K562 (cell line): Measurements from ENCODE around the gene SLC37A2. TPM values are rescaled to one million over a fixed set of nuclear protein-coding genes. Genes with fewer than 3 reads are reported as not detected.

ENCODE experiments used
- ATAC-seq: fragments of 200-7000 bp; cut with Tn5 transposase; 3 replicates; pipeline ENCODE4 v1.9.1; 2020; ENCODE audit warnings: moderate library complexity
- BruUV-seq: library from RNA; stranded (reverse); fragments of 400-500 nt; replicated peaks from 2 replicates; lab custom pipeline; 2021; lab: Mats Ljungman, UMichigan
- CTCF ChIA-PET: fragments of 300-600 bp; formaldehyde crosslinking; extraction: SDS; loops from one replicate; lab custom pipeline; 2021; ENCODE audit warnings: low intra/inter-chr PET ratio; lab: Yijun Ruan, JAX
- POLR2A ChIA-PET: fragments of 300-600, 350-650 bp; sonication (Branson Sonifier 250); formaldehyde crosslinking; extraction: SDS; loops from one replicate; lab custom pipeline; 2021; ENCODE audit warnings: antibody characterized with exemption, inconsistent platforms; lab: Yijun Ruan, JAX
- DNase-seq, 4 experiments: peaks; one replicate each; pipeline versions ENCODE4 v3.0.0 to v3.0.0-alpha.2; 2011 to 2018; ENCODE audit warnings: low spot score in 3 of 4, mixed read lengths in 3 of 4; ENCODE audit errors: extremely low read depth in 1 of 4
- FAIRE-seq: peaks from 2 replicates; lab custom pipeline; 2011; peaks lifted over from hg19 to GRCh38; lab: Jason Lieb, UNC
- H2AFZ ChIP-seq: 2 replicates; pipeline ENCODE4 v1.6.0; 2011; ENCODE audit warnings: low read depth, low read length, control low read depth, inconsistent platforms
- H3K27ac ChIP-seq: fragments of 200-600 bp; 3 replicates; pipeline ENCODE4 v1.8.0; 2011; ENCODE audit warnings: low read depth, mild to moderate bottlenecking, control low read depth, inconsistent platforms, low read length, moderate library complexity, mixed read lengths; ENCODE audit errors: extremely low read depth
- H3K27me3 ChIP-seq, 2 experiments: fragments of 300-600 bp in 1 of 2; 2 replicates in 1 of 2; 3 replicates in 1 of 2; pipeline versions ENCODE4 v1.6.0 to v1.8.0; 2011; ENCODE audit warnings: inconsistent platforms in 2 of 2, low read length in 2 of 2, mild to moderate bottlenecking in 1 of 2, mixed read lengths in 1 of 2, moderate library complexity in 1 of 2; ENCODE audit not compliant: control insufficient read depth in 2 of 2, insufficient read depth in 2 of 2
- H3K36me3 ChIP-seq: fragments of 300-600 bp; 3 replicates; pipeline ENCODE4 v1.8.0; 2011; ENCODE audit warnings: mild to moderate bottlenecking, low read length, inconsistent platforms; ENCODE audit not compliant: control insufficient read depth, insufficient read depth
- H3K4me1 ChIP-seq, 2 experiments: fragments of 200-600 bp in 1 of 2; replicated peaks in 1 of 2; 2 replicates in 1 of 2; 3 replicates in 1 of 2; pipeline versions ENCODE4 v1.5.1 to v1.8.0; 2011; ENCODE audit warnings: inconsistent platforms in 2 of 2, low read length in 2 of 2, mild to moderate bottlenecking in 1 of 2, mixed read lengths in 1 of 2, moderate library complexity in 1 of 2; ENCODE audit not compliant: control insufficient read depth in 2 of 2, insufficient read depth in 2 of 2
- H3K4me2 ChIP-seq: 2 replicates; pipeline ENCODE4 v1.6.1; 2011; ENCODE audit warnings: low read length, control low read depth, inconsistent platforms, mixed read lengths; ENCODE audit not compliant: insufficient read depth
- H3K4me3 ChIP-seq: fragments of 200-600 bp; sonication (generic), shearing (Covaris generic); 2 replicates; pipeline ENCODE4 v1.5.1; 2016; ENCODE audit warnings: control low read depth, inconsistent platforms
- H3K79me2 ChIP-seq: fragments of 200-600 bp; 3 replicates; pipeline ENCODE4 v1.8.0; 2011; ENCODE audit warnings: low read length, inconsistent platforms; ENCODE audit not compliant: control insufficient read depth, insufficient read depth
- H3K9ac ChIP-seq, 2 experiments: 2 replicates each; pipeline versions ENCODE4 v1.6.0 to v1.6.1; 2011; ENCODE audit warnings: low read depth in 2 of 2, low read length in 2 of 2, control low read depth in 1 of 2, inconsistent platforms in 1 of 2, mild to moderate bottlenecking in 1 of 2, mixed read lengths in 1 of 2; ENCODE audit not compliant: insufficient read depth in 1 of 2
- H3K9me1 ChIP-seq: one replicate; pipeline ENCODE4 v1.6.0; 2011; ENCODE audit warnings: inconsistent platforms, mild to moderate bottlenecking, low read length, moderate library complexity; ENCODE audit not compliant: control insufficient read depth, insufficient read depth
- H3K9me3 ChIP-seq: replicated peaks from 2 replicates; pipeline ENCODE4 v1.5.1; 2011; ENCODE audit warnings: low read depth, low read length, inconsistent platforms; ENCODE audit not compliant: control insufficient read depth, insufficient read depth
- H4K20me1 ChIP-seq: replicated peaks from 2 replicates; pipeline ENCODE4 v1.6.1; 2011; ENCODE audit warnings: low read length, inconsistent platforms, mixed read lengths; ENCODE audit not compliant: control insufficient read depth, insufficient read depth
- ATF3 ChIP-seq, 2 experiments: fragments of 450-650 bp in 1 of 2; sonication (generic) in 1 of 2; formaldehyde crosslinking in 1 of 2; IDR thresholded peaks in 1 of 2; conservative IDR thresholded peaks in 1 of 2; 2 replicates each; pipeline versions ENCODE4 v1.6.1 to v1.8.1; 2016 to 2023; ENCODE audit warnings: mild to moderate bottlenecking in 2 of 2, moderate library complexity in 2 of 2, inconsistent platforms in 1 of 2, missing genetic modification reagents in 1 of 2
- CBFA2T3 ChIP-seq: fragments of 450-650 bp; IDR thresholded peaks from 2 replicates; pipeline ENCODE4 v1.6.1; 2017
- DIDO1 ChIP-seq: fragments of 450-650 bp; IDR thresholded peaks from 2 replicates; pipeline ENCODE4 v1.6.1; 2016; ENCODE audit warnings: low read depth, missing biosample characterization, missing genetic modification characterization
- EP300 ChIP-seq: IDR thresholded peaks from 2 replicates; pipeline ENCODE4 v1.6.1; 2012; ENCODE audit warnings: low read length, improper control_type of control experiment
- ETV1 ChIP-seq: fragments of 450-650 bp; conservative IDR thresholded peaks from 2 replicates; pipeline ENCODE4 v1.6.1; 2016; ENCODE audit warnings: missing genetic modification characterization, control low read depth, low read depth, missing compliant biosample characterization
- FOXO4 ChIP-seq: fragments of 450-650 bp; formaldehyde crosslinking; IDR thresholded peaks from 2 replicates; pipeline ENCODE4 v1.4.0; 2020; ENCODE audit warnings: mild to moderate bottlenecking, moderate library complexity
- GTF2B ChIP-seq: IDR thresholded peaks from 2 replicates; pipeline ENCODE4 v1.6.1; 2011; ENCODE audit not compliant: insufficient read length; ENCODE audit errors: extremely low read depth
- HMBOX1 ChIP-seq: sonication (generic); IDR thresholded peaks from 2 replicates; pipeline ENCODE4 v1.6.1; 2016
- HMG20A ChIP-seq: fragments of 450-650 bp; formaldehyde crosslinking; conservative IDR thresholded peaks from 2 replicates; pipeline ENCODE4 v1.4.0; 2020; ENCODE audit warnings: mild to moderate bottlenecking, mixed read lengths
- ZNF184 ChIP-seq: sonication (generic); formaldehyde crosslinking; IDR thresholded peaks from 2 replicates; pipeline ENCODE4 v1.5.0; 2020; ENCODE audit warnings: missing genetic modification reagents
- ZNF398 ChIP-seq: fragments of 250-450 bp; sonication (Bioruptor Pico); IDR thresholded peaks from 2 replicates; pipeline ENCODE4 v1.8.0; 2021; ENCODE audit warnings: moderate library complexity, mild to moderate bottlenecking, inconsistent platforms
- ZNF444 ChIP-seq: fragments of 250-450 bp; sonication (Bioruptor Pico); IDR thresholded peaks from 2 replicates; pipeline ENCODE4 v1.4.0; 2020; ENCODE audit warnings: mild to moderate bottlenecking, moderate library complexity
- ZNF668 ChIP-seq: fragments of 250-450 bp; sonication (Bioruptor Pico); IDR thresholded peaks from 2 replicates; pipeline ENCODE4 v1.8.0; 2022; ENCODE audit warnings: mild to moderate bottlenecking, inconsistent platforms
- ZNF699 ChIP-seq: fragments of 250-450 bp; sonication (Bioruptor Pico); IDR thresholded peaks from 2 replicates; pipeline ENCODE4 v1.8.0; 2021; ENCODE audit warnings: mild to moderate bottlenecking, moderate library complexity; ENCODE audit not compliant: insufficient replicate concordance
- ZNF76 ChIP-seq: fragments of 250-450 bp; sonication (Bioruptor Pico); IDR thresholded peaks from 2 replicates; pipeline ENCODE4 v1.4.0; 2020; ENCODE audit warnings: mild to moderate bottlenecking, moderate library complexity, borderline replicate concordance
- WGBS: fragments of 100-300 bp; shearing (Covaris generic); methylation state at CpG from one replicate; pipeline ENCODE4 v1.1.6; 2016; ENCODE audit warnings: low coverage, mixed read lengths; ENCODE audit not compliant: insufficient coverage; ENCODE audit errors: missing lambda C conversion rate; 5-methylcytosine and 5-hydroxymethylcytosine counted together
- in situ Hi-C: fragments of 300-500 bp; cut with MboI; formaldehyde crosslinking; loops from 4 replicates; pipeline ENCODE4 v1.15.0; 2018; ENCODE audit warnings: inconsistent platforms, mixed read lengths
- intact Hi-C: fragments of 100-400 bp; cut with micrococcal nuclease; formaldehyde crosslinking; loops from 2 replicates; pipeline ENCODE4 v1.14.2; 2022
- polyA plus RNA-seq, 8 experiments: library from polyadenylated mRNA; depleted of rRNA in 4 of 8; stranded (reverse) in 5 of 8; unstranded in 3 of 8; fragments of >200 nt; fragmentation: Nextera tagmentation in 2 of 8; fragmentation: Illumina TruSeq in 1 of 8; extraction: Ambion mirVana in 2 of 8; extraction: Trizol in 1 of 8; gene quantifications; 2 replicates each; pipeline versions ENCODE4 v1.2.1 to v1.2.3, GENCODE V29; 2011 to 2014; ENCODE audit warnings: inconsistent platforms in 1 of 8, missing spikeins in 1 of 8
- total RNA-seq, 7 experiments: library from RNA; depleted of rRNA in 6 of 7; stranded (reverse); fragments of >200 nt in 6 of 7; fragmentation: Illumina TruSeq in 2 of 7; extraction: Trizol in 2 of 7; gene quantifications; 2 replicates each; pipeline versions ENCODE4 v1.2.1 to v1.2.3, GENCODE V29; 2011 to 2021; ENCODE audit warnings: low replicate concordance in 1 of 7

SLC37A2 gene
- total and polyA plus RNA-seq, 9 of the 15 experiments (the other 6 are each of a cell fraction or from before 2014, with no cell fraction given) = 0.01 to 1.2 (median 0.52) TPM

- Histone ChIP-seq H3K4me1 (peaks cover 37 to 41% of the 10 kb centered on the region in 2 experiments), H3K36me3 (no peaks in the 10 kb centered on the region), H3K4me2 (peak overlapping the region; percentile 19; the same call in 1 of the 2 replicates), H2AFZ (peak overlapping the region; percentile 93), H4K20me1 (no peaks in the 10 kb centered on the region), H3K9me1 (no peaks in the 10 kb centered on the region), H3K27me3 (no peaks in the 10 kb centered on the region), H3K79me2 (no peaks in the 10 kb centered on the region), H3K9me3 (no peaks in the 10 kb centered on the region), H3K27ac (peak overlapping the region; percentile 81; the same call in 1 of the 3 replicates), H3K9ac (no peak overlapping the region), H3K4me3 (no peak overlapping the region)
- DNase-seq = peak in 2 of 4 experiments; percentile 54 to 71
- intact Hi-C loops (no loop called here), in situ Hi-C loops (no loop called here)
- ChIA-PET CTCF (no interaction called here), POLR2A (interaction anchor here (0.7 to 1.7 kb wide), 4 partner anchors 11 to 500 kb away, joined by 3 to 4 read pairs (median 4); partner anchors contain the start of gene EI24)
- peak; percentile 80 for FAIRE-seq
- no TSS peak for BruUV-seq
- 23% methylated on average over 4 of the region's 4 CpGs for WGBS
- ATAC-seq = peak; percentile 52
- no peak for TF ChIP-seq ZNF668 (CRISPR knock-in tag)
- TF ChIP-seq ATF3 (IDR thresholded peaks at IDR 0.05) = 0 out of 2 replicates have a peak, but pooled peaks have one; percentile 14
- no peak for TF ChIP-seq ATF3 (CRISPR knock-in tag; conservative IDR thresholded peaks at IDR 0.05)
- TF ChIP-seq ETV1 = no peak
- no peak for TF ChIP-seq ZNF76 (CRISPR knock-in tag)
- no peak for TF ChIP-seq ZNF444 (CRISPR knock-in tag)
- TF ChIP-seq HMG20A (CRISPR knock-in tag) = no peak
- TF ChIP-seq HMBOX1 = peak; percentile 56; the same call in 1 of the 2 replicates
- TF ChIP-seq CBFA2T3 = peak; percentile 76
- no peak for TF ChIP-seq ZNF699
- peak; percentile 43; the same call in 1 of the 2 replicates for TF ChIP-seq EP300
- no peak for TF ChIP-seq GTF2B
- no peak for TF ChIP-seq ZNF398 (CRISPR knock-in tag)
- no peak for TF ChIP-seq DIDO1
- TF ChIP-seq ZNF184 (CRISPR knock-in tag) = no peak
- TF ChIP-seq FOXO4 = no peak
Measured at GRCh38 chr11:125069008-125069407, 5.9 kb downstream of the SLC37A2 start.
